NCI-H1092 (cell line): ENCODE measurements around the gene DLG4.

Source experiments
- DNase-seq: peaks from one replicate; lab custom pipeline; 2025; lab: John Stamatoyannopoulos, UW

Gene DLG4

DNA sequence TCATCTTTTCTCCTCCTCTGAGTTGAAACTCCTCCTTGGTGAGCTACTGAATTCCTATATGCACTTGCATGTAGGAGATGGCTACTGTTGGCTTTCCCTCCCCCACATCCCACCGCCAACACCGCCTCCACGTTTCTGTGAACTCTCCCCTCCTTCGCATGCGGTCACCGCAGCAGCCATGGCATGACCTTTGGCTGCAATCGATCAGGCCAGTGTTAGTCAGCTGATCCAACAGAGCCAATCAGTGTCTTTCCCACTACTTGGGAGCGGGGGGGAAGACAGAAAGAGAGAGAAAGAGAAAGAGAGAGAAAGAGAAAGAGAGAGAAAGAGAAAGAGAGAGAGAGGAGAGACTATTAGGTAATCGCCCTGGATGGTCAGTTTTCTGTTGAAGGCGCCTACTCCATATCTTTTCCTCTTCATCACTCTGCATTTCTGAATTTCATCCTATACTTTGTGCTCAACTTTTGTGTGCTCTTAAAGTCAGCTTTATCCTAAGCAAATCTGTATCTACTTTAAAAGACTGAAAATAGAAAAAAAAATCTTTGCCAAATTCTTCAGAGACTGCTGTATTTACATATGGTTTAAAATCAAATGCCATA, 63.2 kb downstream of the DLG4 start:
- DNase-seq, result no peak

DNA sequence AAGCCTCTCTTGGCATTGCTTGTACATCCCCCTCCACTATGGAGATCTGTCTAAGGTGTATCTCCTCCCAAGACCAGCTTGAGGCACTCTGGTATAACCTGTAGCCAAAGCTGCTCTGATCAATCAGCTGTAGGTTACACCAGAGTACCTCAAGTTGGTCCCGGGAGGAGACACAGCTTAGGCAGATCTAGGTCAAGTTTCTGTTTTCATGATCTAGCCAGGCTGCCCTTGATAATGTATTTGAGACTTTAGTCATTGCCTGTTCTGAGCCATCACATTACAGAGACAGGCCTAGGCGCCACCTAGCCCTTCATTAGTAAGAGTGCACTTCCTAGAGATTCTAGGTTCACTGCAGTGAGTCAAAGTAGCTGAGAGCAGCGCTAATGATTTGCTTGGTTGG, 71.9 kb downstream of the DLG4 start:
- no peak for DNase-seq

DNA sequence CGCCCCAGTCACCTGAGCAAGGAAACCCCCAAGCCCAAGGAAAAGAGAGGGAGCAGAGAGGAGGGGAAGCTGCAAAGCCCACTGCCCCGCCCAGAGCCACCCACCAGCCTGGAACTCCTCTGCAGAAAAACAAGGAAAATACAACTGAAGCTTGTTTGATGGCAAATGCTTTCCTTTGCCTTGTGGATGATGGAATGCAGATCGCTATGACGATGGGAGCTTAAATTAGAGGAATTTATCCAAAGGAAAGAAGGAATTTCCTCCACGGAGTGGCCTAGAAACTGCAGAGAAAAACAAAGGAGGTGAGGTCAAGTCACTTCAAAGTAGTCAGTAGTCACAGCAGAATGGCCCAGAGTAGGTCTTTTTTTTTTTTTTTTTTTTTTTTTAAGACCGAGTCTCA, 73.5 kb downstream of the DLG4 start:
- no peak for DNase-seq

DNA sequence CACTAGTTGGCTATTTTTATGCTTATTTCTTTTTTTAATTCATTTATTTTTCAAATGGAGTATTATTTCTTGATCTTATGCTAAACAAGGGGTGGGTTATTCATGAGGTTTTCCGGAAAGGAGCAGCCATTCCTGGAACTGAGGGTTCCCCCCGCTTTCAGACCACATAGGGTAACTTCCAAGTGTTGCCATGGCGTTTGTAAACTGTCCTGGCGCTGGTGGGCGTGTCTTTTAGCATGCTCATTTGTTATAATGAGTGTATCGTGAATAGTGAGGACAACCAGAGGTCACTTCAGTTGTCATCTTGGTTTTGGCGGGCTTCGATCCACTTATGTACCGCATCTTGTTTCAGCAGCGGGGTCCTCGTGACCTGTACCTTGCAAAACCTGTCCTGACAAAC, 75.4 kb downstream of the DLG4 start:
- DNase-seq, result no peak

DNA sequence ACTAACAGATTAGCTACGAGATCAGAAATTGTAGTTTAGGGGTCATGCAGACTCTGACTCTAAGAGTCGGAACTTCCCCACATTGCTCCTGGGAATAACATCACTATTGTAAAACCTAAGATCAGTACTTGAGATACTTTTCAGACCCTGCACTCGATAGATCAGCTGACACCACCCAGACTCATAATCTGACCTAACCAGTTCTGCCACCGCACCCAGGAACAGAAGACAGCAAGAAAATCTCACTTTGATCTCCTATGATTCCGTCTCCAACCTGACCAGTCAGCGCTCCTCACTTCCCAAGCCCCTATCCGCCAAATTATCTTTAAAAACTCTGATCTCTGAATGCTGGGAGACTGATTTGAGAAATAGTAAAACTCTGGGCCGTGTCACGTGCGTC, 77.8 kb downstream of the DLG4 start:
- DNase-seq, result no peak

DNA sequence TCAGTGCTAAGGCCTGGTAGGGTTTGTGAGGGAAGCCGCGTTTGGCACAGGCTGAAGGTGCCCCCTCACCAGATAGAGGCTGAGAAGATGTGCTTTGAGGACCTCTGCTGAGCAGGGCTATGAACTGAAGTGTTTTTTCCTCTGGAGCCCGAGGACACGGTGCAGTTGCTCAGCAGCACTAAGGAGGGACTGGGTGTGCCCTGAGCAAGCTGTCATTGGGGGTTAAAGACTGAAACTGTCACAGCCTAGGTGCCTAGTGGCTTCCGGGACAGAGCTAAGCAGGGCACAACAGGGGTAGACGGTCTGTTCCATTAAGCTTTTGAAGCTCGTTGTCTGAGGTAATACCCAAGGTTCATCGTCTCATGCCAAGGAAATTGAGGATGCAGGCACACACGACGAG, 80.2 kb downstream of the DLG4 start:
- no peak for DNase-seq

DNA sequence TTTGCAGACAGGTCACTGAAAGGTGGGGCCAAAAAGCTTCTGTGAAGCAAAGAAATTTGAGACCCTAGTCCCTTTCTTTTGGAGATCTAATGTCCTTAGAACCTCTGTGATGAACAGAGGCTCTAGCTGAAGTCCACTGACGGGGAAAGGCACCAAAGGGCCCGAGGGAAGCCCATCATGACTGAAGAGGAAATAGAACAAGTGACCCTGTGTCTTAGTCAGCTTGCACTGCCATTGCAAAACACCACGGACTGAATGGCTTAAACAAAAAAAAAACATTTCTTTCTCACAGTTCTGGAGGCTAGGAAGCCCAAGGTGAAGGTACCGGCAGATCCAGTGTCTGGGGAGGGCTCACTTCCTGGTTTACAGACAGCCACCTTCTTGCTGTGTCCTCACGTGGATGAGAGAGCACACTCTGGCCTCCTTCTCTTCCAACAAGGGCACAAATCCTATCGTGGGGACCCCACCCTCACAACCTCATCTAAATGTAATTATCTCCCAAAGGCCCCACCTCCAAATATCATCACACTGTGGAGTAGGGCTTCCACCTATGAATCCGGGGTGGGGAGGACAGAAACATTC, 80.7 kb downstream of the DLG4 start:
- no peak for DNase-seq

DNA sequence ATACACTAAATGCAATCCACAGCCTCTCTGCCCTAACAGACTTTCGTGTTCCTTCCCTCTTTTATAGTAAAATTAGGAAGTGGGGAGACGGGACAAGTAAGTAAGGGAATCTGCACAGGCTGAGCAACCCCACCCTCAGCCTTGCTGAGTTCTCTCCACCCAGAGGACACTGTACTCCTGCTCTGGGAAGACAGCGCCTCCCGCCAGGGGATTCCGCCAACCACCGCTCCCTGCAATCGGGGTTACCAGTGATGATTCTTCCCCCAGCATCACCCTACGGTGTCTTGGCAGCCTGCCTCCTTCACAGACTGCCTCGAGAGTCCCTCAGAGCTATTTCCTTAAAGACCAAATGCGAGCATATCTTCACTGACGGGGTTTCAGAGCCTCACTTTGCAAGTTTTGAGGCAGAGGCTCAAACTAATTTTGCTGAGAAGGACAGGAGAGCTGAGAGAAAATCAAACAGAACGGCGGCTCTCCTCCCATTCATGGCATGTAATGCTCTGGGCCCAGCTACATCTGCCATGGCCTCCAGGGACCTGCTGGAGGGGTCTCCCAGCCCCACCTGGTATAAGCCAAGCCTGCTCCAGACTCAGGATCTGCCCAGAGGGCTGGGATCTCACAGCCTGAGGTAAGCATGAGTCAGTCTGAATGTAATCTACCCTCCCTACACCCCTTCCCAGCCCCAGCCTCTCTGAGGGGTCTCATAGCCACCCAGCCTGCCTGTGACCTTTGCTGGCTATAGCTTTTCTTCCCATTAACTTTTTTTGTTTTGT, 82.3 kb downstream of the DLG4 start:
- DNase-seq, result no peak
